Measurements from ENCODE around the gene RBP5. TPM values are rescaled to one million over a fixed set of nuclear protein-coding genes. Genes with fewer than 3 reads are reported as not detected.

The RBP5 gene
- total and polyA plus RNA-seq, 9 of the 15 experiments (the other 6 are each of a cell fraction or from before 2014, with no cell fraction given), result 8.6 to 22.5 (median 11.4) TPM

- TF ChIP-seq XRCC3 (IDR thresholded peaks at IDR 0.05) (no peak), CTBP1 (IDR thresholded peaks at IDR 0.05; ENCODE audit: borderline replicate concordance) (0 out of 2 replicates have a peak, but pooled peaks have one; percentile 13), SMAD4 (CRISPR knock-in tag; conservative IDR thresholded peaks at IDR 0.05) (peak; percentile 12; the same call in 1 of the 2 replicates), ZNF384 (IDR thresholded peaks at IDR 0.05; ENCODE audit: low read depth, low read length) (no peak), IFI16 (CRISPR knock-in tag; IDR thresholded peaks at IDR 0.05) (no peak), ZFX (CRISPR knock-in tag; IDR thresholded peaks at IDR 0.05) (peak; percentile 24; the same call in 1 of the 2 replicates), RFX1 (IDR thresholded peaks at IDR 0.05) (peak; percentile 33; the same call in 1 of the 2 replicates), U2AF1 (optimal IDR thresholded peaks at IDR 0.05; ENCODE audit: low read depth, low read length) (no peak), POLR2AphosphoS5 (IDR thresholded peaks at IDR 0.05; ENCODE audit: control insufficient read depth, insufficient read depth, low read depth, low read length) (0 out of 2 replicates have a peak, but pooled peaks have one; percentile 29), CBFA2T3 (IDR thresholded peaks at IDR 0.05) (peak; percentile 37; the same call in 1 of the 2 replicates), MEF2A (IDR thresholded peaks at IDR 0.05; ENCODE audit: control insufficient read depth, low read depth, low read length) (no peak), NCOR1 (IDR thresholded peaks at IDR 0.05) (peak; percentile 19; the same call in 1 of the 2 replicates), PHF8 (IDR thresholded peaks at IDR 0.05; ENCODE audit: borderline replicate concordance, low read length) (peak; percentile 33; the same call in 1 of the 2 replicates), FOSL1 (tag; conservative IDR thresholded peaks at IDR 0.05) (no peak), MYNN (IDR thresholded peaks at IDR 0.05) (peak; percentile 100), MYNN (CRISPR knock-in tag; IDR thresholded peaks at IDR 0.05) (peak; percentile 95), DACH1 (IDR thresholded peaks at IDR 0.05; ENCODE audit: partially characterized antibody) (no peak), TBP (optimal IDR thresholded peaks at IDR 0.05; ENCODE audit: low read depth, low read length) (peak; percentile 85), KLF1 (tag; IDR thresholded peaks at IDR 0.05) (no peak), YY1 (IDR thresholded peaks at IDR 0.05; ENCODE audit: borderline replicate concordance in 1 of 3, control insufficient read depth in 1 of 3, extremely low read depth in 1 of 3, insufficient read depth in 3 of 3, insufficient read length in 1 of 3, insufficient replicate concordance in 2 of 3, low read depth in 1 of 3, low read length in 2 of 3) (peak; percentile 4 to 68 (median 11)), KDM5B (IDR thresholded peaks at IDR 0.05; ENCODE audit: insufficient replicate concordance, low read depth, low read length) (peak; percentile 91), CLOCK (CRISPR knock-in tag; IDR thresholded peaks at IDR 0.05; ENCODE audit: borderline replicate concordance) (no peak), PKNOX1 (IDR thresholded peaks at IDR 0.05) (peak; percentile 38; the same call in 1 of the 2 replicates), TOE1 (IDR thresholded peaks at IDR 0.05; ENCODE audit: borderline replicate concordance) (peak; percentile 13; the same call in 1 of the 2 replicates), TOE1 (CRISPR knock-in tag; IDR thresholded peaks at IDR 0.05; ENCODE audit: borderline replicate concordance, low read depth) (no peak), SUPT5H (IDR thresholded peaks at IDR 0.05) (peak; percentile 73)
Measured at GRCh38 chr12:7128681-7129286, at the start of gene RBP5 (continued).
